ENCODE results near the gene GSPT1. TPM values are rescaled to one million over a fixed set of nuclear protein-coding genes. Genes with fewer than 3 reads are reported as not detected.
"Not testable (repeated sequence)": the region's sequence is repeated elsewhere in the genome, so short reads cannot be mapped to it uniquely, and the experiment has no call there.

Gene GSPT1
- total RNA-seq, result 10 to 100 TPM; 29.1 to 60.2 (median 36.0) TPM

DNA sequence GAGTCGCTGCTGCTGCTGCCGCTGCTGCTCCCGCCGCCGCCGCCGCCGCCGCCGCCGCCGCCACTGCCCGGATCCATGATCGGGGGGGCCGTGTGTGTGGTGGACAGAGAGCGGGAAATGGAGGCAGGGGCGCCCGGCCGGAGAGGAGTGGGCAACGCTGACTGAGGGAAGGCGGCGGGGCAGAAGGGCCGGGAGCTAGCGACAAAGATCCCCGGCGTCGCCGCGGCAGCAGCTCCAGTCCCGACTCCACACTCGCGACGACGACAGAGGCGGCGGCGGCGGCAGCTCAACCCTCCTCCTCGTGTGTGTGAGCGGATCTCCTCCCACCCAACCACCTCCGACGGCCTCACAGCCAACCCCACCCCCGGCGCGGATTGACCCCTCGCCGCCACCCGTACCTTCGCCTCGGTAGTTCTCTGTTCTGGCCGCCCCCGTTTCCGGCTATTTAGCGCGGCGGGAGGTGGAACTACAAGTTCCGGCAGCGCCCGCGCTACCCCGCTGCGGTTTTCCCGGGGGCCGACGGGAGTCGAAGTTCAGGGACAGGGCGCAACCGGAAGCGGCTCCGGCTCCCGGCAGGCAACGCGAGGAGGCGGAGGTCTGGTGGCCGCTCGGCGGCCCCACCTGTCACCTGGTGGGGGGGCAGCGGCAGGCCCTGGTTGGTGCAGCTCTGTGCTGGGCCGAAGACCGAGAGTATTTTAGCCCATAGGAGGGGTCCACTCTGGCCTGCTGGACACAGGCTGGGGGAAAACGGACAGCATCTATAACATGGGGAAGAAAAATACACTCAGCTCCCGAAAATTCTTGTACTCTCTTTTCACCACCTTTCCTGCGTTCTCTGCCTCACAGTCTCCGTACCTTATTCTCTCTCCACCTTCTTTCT lies at the start of gene GSPT1:
TSS of gene GSPT1 (minus strand) at position 313 of the 880 bp plus-strand sequence. CDS start at position 77, 236 bp downstream.
- H3K4me1 ChIP-seq, result peaks cover 0 to 29% (median 2%) of the 10 kb centered on the region in 4 donors
- TF ChIP-seq, protein P1, sequence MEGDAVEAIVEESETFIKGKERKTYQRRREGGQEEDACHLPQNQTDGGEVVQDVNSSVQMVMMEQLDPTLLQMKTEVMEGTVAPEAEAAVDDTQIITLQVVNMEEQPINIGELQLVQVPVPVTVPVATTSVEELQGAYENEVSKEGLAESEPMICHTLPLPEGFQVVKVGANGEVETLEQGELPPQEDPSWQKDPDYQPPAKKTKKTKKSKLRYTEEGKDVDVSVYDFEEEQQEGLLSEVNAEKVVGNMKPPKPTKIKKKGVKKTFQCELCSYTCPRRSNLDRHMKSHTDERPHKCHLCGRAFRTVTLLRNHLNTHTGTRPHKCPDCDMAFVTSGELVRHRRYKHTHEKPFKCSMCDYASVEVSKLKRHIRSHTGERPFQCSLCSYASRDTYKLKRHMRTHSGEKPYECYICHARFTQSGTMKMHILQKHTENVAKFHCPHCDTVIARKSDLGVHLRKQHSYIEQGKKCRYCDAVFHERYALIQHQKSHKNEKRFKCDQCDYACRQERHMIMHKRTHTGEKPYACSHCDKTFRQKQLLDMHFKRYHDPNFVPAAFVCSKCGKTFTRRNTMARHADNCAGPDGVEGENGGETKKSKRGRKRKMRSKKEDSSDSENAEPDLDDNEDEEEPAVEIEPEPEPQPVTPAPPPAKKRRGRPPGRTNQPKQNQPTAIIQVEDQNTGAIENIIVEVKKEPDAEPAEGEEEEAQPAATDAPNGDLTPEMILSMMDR (IDR thresholded peaks at IDR 0.05), result peak in 5 of 6 experiments; percentile 12 to 56 (median 34)
- peak; percentile 60 to 86 for TF ChIP-seq POLR2A (IDR thresholded peaks at IDR 0.05)
- no peaks in the 10 kb centered on the region for H3K9me3 ChIP-seq
- peak within 1 kb of the TSS; percentile 77 to 97 (median 92) for H3K4me3 ChIP-seq
- H3K27me3 ChIP-seq, result no peaks in the 10 kb centered on the region
- DNase-seq, result peak; percentile 97 to 99 (median 99)
- H3K36me3 ChIP-seq, result no peaks in the 10 kb centered on the region
- peak within 1 kb of the TSS; percentile 96 to 99 (median 97) for H3K27ac ChIP-seq

DNA sequence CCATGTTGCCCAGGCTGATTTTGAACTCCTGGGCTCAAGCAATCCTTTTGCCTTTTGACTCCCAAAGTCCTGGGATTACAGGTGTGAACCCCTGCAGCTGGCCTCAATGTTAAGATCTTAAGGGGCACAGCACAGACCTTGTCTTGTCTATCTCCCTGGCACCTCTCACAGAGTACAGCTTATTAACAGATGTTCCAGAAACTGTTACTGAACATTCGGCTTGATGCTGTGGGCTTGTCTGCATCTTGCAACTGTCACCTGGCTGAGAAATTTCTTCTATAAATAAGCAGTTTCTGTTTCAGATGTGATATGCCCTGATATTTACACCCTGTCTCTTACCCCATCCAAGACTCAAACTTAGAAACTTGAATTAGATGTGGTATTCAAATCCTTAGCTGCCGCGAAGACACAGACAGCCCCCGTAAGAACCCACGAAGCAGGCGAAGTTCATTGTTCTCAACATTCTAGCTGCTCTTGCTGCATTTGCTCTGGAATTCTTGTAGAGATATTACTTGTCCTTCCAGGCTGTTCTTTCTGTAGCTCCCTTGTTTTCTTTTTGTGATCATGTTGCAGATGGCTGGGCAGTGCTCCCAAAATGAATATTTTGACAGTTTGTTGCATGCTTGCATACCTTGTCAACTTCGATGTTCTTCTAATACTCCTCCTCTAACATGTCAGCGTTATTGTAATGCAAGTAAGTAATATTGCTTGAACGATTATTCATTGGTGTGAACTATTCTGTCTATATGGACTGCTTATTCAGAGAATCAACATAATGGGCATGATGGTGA lies 49.2 kb upstream of the GSPT1 start, which contains the start of gene TNFRSF17:
TSS of gene TNFRSF17 (plus strand) at position 450 of the 791 bp plus-strand sequence. CDS start at position 565, 115 bp downstream.
- H3K9me3 ChIP-seq, result no peaks in the 10 kb centered on the region
- no peak for DNase-seq

DNA sequence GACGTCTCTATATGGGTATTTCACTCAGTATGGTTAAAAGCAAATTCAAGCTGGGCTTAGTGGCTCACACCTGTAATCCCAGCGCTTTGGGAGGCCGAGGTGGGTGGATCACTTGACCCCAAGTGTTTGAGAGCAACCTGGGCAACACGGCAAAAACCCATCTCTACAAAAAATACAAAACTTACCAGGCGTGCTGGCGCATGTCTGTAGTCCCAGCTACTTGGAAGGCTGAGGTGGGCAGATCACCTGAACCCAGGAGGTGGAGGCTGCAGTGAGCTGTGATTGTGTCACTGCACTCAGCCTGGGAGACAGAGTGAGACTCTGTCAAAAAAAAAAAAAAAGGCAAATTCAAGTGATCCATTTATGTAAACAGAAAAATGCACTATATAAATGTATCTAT lies 48.0 kb upstream of the GSPT1 start:
- Histone ChIP-seq H3K4me3 (no peak overlapping the region), H3K27me3 (no peaks in the 10 kb centered on the region), H3K9me3 (no peaks in the 10 kb centered on the region), H3K27ac (peak overlapping the region in 1 of 4 donors; percentile 69), H3K36me3 (no peaks in the 10 kb centered on the region), H3K4me1 (peaks cover 0 to 11% (median 0%) of the 10 kb centered on the region in 4 donors)
- no peak for DNase-seq
- TF ChIP-seq POLR2A (IDR thresholded peaks at IDR 0.05), result no peak
- TF ChIP-seq, protein P1 (IDR thresholded peaks at IDR 0.05), result no peak

More for the DNA sequence above, 49.2 kb upstream of the GSPT1 start, which contains the start of gene TNFRSF17:
- Histone ChIP-seq H3K4me1 (peaks cover 0 to 11% (median 0%) of the 10 kb centered on the region in 4 donors), H3K27me3 (no peaks in the 10 kb centered on the region), H3K36me3 (no peaks in the 10 kb centered on the region), H3K27ac (peak within 1 kb of the TSS in 2 of 4 donors; percentile 69 to 71), H3K4me3 (no peak within 1 kb of the TSS)
- TF ChIP-seq POLR2A (IDR thresholded peaks at IDR 0.05), result no peak
- TF ChIP-seq, protein P1 (IDR thresholded peaks at IDR 0.05), result no peak

DNA sequence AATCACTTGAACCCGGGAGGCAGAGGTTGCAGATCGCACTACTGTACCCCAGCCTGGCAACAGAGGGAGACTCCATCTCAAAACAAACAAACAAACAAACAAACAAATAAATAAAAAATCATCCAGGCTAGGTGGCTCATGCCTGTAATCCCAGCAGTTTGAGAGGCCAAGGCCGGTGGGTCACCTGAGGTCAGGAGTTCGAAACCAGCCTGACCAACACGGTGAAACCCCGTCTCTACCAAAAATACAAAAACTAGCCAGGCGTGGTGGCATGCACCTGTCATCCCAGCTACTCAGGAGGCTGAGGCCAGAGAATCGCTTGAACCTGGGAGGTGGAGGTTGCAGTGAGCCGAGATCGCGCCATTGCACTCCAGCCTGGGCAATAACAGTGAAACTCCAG lies 47.2 kb upstream of the GSPT1 start:
- H3K27ac ChIP-seq, H3K27me3 ChIP-seq, H3K4me3 ChIP-seq, H3K9me3 ChIP-seq, DNase-seq, H3K36me3 ChIP-seq: not testable (repeated sequence)
- peaks cover 0 to 11% (median 0%) of the 10 kb centered on the region in 4 donors for H3K4me1 ChIP-seq

DNA sequence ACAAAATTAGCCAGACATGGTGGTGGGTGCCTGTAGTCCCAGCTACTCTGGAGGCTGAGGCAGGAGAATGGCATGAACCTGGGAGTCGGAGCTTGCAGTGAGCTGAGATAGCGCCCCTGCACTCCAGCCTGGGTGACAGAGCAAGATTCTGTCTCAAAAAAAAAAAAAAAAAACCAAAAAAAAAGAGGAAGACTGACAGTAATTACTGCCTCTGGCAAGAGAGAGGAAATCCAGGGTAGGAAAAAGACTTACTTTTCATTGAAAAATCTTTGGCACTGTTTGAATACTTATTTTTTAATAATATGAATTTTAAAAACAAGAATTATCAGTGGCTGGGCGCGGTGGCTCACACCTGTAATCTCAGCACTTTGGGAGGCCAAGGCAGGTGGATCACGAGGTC lies 46.7 kb upstream of the GSPT1 start:
- H3K27ac ChIP-seq, H3K9me3 ChIP-seq, H3K36me3 ChIP-seq, H3K27me3 ChIP-seq, H3K4me3 ChIP-seq: not testable (repeated sequence)
- H3K4me1 ChIP-seq, result peaks cover 0 to 11% (median 0%) of the 10 kb centered on the region in 4 donors
- peak in 1 of 3 donors; percentile 7 for DNase-seq

DNA sequence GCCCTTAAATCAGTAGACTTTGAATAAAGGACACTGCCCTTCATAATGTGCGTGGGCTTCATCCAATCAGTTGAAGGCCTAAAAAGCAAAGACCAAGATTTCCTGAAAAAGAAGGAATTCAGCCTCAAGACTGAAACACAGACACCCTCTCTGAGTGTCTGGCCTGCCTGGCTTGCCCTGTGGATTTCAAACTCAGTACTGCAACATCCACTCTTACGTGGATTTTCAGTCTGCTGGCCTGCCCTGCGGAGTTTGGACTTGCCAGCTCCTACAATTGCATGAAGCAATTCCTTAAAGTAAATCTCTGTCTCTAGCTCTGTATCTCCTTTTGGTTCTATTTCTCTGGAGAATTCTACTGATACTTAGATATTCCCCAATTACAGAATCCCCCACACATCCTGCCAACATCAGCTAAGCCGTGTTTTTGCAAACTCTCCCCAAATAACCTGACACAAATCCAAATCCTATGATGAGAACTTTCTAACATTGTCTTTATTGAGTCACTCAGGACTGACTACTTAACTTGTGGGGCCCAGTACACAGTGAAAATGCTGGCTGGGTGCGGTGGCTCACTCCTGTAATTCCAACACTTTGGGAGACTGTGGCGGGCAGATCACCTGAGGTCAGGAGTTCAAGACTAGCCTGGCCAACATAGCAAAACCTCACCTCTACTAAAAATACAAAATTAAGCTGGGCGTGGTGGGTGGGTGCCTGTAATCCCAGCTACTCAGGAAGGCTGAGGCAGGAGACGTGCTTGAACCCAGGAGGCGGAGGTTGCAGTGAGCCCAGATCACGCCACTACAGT lies 42.0 kb upstream of the GSPT1 start:
- Histone ChIP-seq H3K4me1 (no peaks in the 10 kb centered on the region), H3K9me3 (no peaks in the 10 kb centered on the region), H3K36me3 (no peaks in the 10 kb centered on the region), H3K4me3 (no peak overlapping the region), H3K27me3 (no peaks in the 10 kb centered on the region), H3K27ac (no peak overlapping the region)
- TF ChIP-seq, protein P1 (IDR thresholded peaks at IDR 0.05), result no peak
- TF ChIP-seq POLR2A (IDR thresholded peaks at IDR 0.05), result no peak
- DNase-seq, result no peak

All from Peyer's patch (tissue), 4 donors.